CD14-positive monocyte (primary cell): ENCODE measurements around the gene MYOM1. TPM values are rescaled to one million over a fixed set of nuclear protein-coding genes. Genes with fewer than 3 reads are reported as not detected.
A peak's percentile ranks its signal among the peaks of the same experiment; 100 is the strongest.

Experiments
- DNase-seq, 3 donors: peaks; one replicate each; pipeline ENCODE4 v3.0.0-alpha.2; 2011 to 2022
- H2AFZ ChIP-seq: 2 replicates; pipeline ENCODE4 v1.6.0; 2012; ENCODE audit warnings: mild to moderate bottlenecking, low read depth, low read length, inconsistent platforms; ENCODE audit not compliant: insufficient read depth, poor library complexity, severe bottlenecking
- H3K27ac ChIP-seq, 2 donors: 1 replicate in 1 of 2; 2 replicates in 1 of 2; pipeline ENCODE4 v1.5.1; 2012 to 2013; ENCODE audit warnings: low read length in 2 of 2, control low read depth in 1 of 2, inconsistent platforms in 1 of 2, low read depth in 1 of 2, mild to moderate bottlenecking in 1 of 2
- H3K27me3 ChIP-seq, 2 donors: one replicate each; pipeline versions ENCODE4 v1.6.0 to v1.6.1; 2011 to 2013; ENCODE audit warnings: low read length in 2 of 2; ENCODE audit not compliant: control insufficient read depth in 2 of 2, insufficient read depth in 2 of 2
- H3K36me3 ChIP-seq, 2 donors: replicated peaks in 1 of 2; 1 replicate in 1 of 2; 2 replicates in 1 of 2; pipeline versions ENCODE4 v1.5.1 to v1.6.1; 2012 to 2013; ENCODE audit warnings: low read length in 2 of 2, control low read depth in 1 of 2, inconsistent platforms in 1 of 2, mild to moderate bottlenecking in 1 of 2; ENCODE audit not compliant: insufficient read depth in 2 of 2, control insufficient read depth in 1 of 2
- H3K4me1 ChIP-seq, 2 donors: 1 replicate in 1 of 2; 2 replicates in 1 of 2; pipeline versions ENCODE4 v1.5.1 to v1.6.1; 2012 to 2013; ENCODE audit warnings: low read length in 2 of 2, control low read depth in 1 of 2, inconsistent platforms in 1 of 2, mild to moderate bottlenecking in 1 of 2, moderate library complexity in 1 of 2; ENCODE audit not compliant: insufficient read depth in 2 of 2, control insufficient read depth in 1 of 2
- H3K4me2 ChIP-seq: replicated peaks from 2 replicates; pipeline ENCODE3; 2012; ENCODE audit warnings: low read length, moderate library complexity, mild to moderate bottlenecking; ENCODE audit not compliant: poor library complexity, severe bottlenecking; ENCODE audit errors: extremely low read depth
- H3K4me3 ChIP-seq, 3 experiments: fragments of 200-600 bp in 1 of 3; sonication (generic) in 1 of 3; replicated peaks in 1 of 3; 1 replicate in 2 of 3; 2 replicates in 1 of 3; pipeline ENCODE4 v1.5.1; 2011 to 2013; ENCODE audit warnings: low read length in 3 of 3, mild to moderate bottlenecking in 3 of 3, control low read depth in 2 of 3, low read depth in 2 of 3, inconsistent platforms in 1 of 3, moderate library complexity in 1 of 3
- H3K79me2 ChIP-seq: 2 replicates; pipeline ENCODE4 v1.6.0; 2012; ENCODE audit warnings: mild to moderate bottlenecking, control low read depth, inconsistent platforms, low read length, moderate library complexity; ENCODE audit not compliant: insufficient read depth
- H3K9ac ChIP-seq: 2 replicates; pipeline ENCODE4 v1.6.0; 2017; ENCODE audit warnings: low read length, mild to moderate bottlenecking; ENCODE audit not compliant: insufficient read depth, poor library complexity, severe bottlenecking
- H3K9me3 ChIP-seq, 2 donors: replicated peaks in 1 of 2; 1 replicate in 1 of 2; 2 replicates in 1 of 2; pipeline versions ENCODE4 v1.5.1 to v1.6.1; 2012 to 2013; ENCODE audit warnings: low read length in 2 of 2, control low read depth in 1 of 2; ENCODE audit not compliant: control insufficient read depth in 1 of 2, insufficient read depth in 1 of 2
- H4K20me1 ChIP-seq: 2 replicates; pipeline ENCODE4 v1.6.0; 2012; ENCODE audit warnings: mild to moderate bottlenecking, low read length, control low read depth, moderate library complexity; ENCODE audit not compliant: insufficient read depth
- H3K27ac Mint-ChIP-seq, 7 donors: one replicate each; pipeline ENCODE4 v1.8.0; 2020; ENCODE audit warnings: mild to moderate bottlenecking in 7 of 7, mixed read lengths in 7 of 7, moderate library complexity in 6 of 7, inconsistent platforms in 2 of 7
- H3K27me3 Mint-ChIP-seq, 3 donors: one replicate each; pipeline ENCODE4 v1.8.0; 2021 to 2022; ENCODE audit warnings: low read depth in 3 of 3, mild to moderate bottlenecking in 3 of 3, mixed read lengths in 3 of 3, moderate library complexity in 3 of 3, inconsistent platforms in 1 of 3
- H3K36me3 Mint-ChIP-seq, 2 donors: one replicate each; pipeline ENCODE4 v1.8.0; 2020; ENCODE audit warnings: mixed read lengths in 2 of 2, inconsistent platforms in 1 of 2, mild to moderate bottlenecking in 1 of 2
- H3K4me1 Mint-ChIP-seq: one replicate; pipeline ENCODE4 v1.8.0; 2020; ENCODE audit warnings: mild to moderate bottlenecking, mixed read lengths
- H3K4me3 Mint-ChIP-seq, 2 donors: one replicate each; pipeline ENCODE4 v1.8.0; 2020; ENCODE audit warnings: mild to moderate bottlenecking in 2 of 2, mixed read lengths in 2 of 2, moderate library complexity in 1 of 2
- H3K9me3 Mint-ChIP-seq, 7 donors: one replicate each; pipeline ENCODE4 v1.8.0; 2020 to 2022; ENCODE audit warnings: mixed read lengths in 7 of 7, mild to moderate bottlenecking in 6 of 7, moderate library complexity in 6 of 7, inconsistent platforms in 2 of 7
- whole genome bisulfite sequencing: methylation state at CpG from one replicate; pipeline ENCODE4 v1.1.5; 2013; ENCODE audit warnings: missing lambda C conversion rate; ENCODE audit not compliant: insufficient coverage; 5-methylcytosine and 5-hydroxymethylcytosine counted together
- intact Hi-C, 2 donors: fragments of 100-400 bp; cut with micrococcal nuclease; formaldehyde crosslinking; loops; one replicate each; pipeline versions ENCODE4 v1.15.0 to v1.15.1; 2023
- polyA plus RNA-seq, 3 donors: library from polyadenylated mRNA; depleted of rRNA in 1 of 3; unstranded in 2 of 3; stranded (reverse) in 1 of 3; fragments of 300-500 nt in 2 of 3; fragments of >200 nt in 1 of 3; fragmentation: Illumina TruSeq in 2 of 3; gene quantifications; 1 replicate in 2 of 3; 2 replicates in 1 of 3; pipeline ENCODE4 v1.2.3, GENCODE V29; 2012 to 2021
- TF ChIP-seq, protein P1 (sequence below): fragments of 200-600 bp; IDR thresholded peaks from one replicate; pipeline ENCODE4 v1.8.0; 2022; ENCODE audit warnings: antibody characterized with exemption, mild to moderate bottlenecking

Gene MYOM1
- polyA plus RNA-seq, 3 donors = 0.05 to 0.95 (median 0.22) TPM

DNA sequence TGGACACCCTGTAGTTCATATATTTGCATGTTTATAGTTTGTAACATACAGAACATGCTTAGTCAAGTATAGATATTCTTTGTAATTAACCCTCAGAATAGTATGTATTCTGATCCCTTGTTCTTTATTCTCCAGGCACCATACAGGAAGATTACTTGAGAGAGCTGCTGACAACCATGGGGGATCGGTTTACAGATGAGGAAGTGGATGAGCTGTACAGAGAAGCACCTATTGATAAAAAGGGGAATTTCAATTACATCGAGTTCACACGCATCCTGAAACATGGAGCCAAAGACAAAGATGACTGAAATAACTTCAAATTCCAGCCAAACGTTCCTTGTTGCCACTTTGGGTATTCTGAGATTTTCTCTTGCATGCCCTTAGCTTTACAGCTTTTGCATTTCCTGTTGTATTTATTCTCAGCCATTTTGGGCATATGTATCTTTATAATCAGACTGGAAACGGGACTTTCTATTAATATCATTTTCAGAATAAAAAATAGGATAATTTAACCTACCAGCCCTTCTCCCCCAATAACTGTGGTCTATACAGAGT lies 35.9 kb upstream of the MYOM1 start:
- TF ChIP-seq, protein P1, sequence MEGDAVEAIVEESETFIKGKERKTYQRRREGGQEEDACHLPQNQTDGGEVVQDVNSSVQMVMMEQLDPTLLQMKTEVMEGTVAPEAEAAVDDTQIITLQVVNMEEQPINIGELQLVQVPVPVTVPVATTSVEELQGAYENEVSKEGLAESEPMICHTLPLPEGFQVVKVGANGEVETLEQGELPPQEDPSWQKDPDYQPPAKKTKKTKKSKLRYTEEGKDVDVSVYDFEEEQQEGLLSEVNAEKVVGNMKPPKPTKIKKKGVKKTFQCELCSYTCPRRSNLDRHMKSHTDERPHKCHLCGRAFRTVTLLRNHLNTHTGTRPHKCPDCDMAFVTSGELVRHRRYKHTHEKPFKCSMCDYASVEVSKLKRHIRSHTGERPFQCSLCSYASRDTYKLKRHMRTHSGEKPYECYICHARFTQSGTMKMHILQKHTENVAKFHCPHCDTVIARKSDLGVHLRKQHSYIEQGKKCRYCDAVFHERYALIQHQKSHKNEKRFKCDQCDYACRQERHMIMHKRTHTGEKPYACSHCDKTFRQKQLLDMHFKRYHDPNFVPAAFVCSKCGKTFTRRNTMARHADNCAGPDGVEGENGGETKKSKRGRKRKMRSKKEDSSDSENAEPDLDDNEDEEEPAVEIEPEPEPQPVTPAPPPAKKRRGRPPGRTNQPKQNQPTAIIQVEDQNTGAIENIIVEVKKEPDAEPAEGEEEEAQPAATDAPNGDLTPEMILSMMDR = no peak
- H3K4me1 Mint-ChIP-seq = peaks cover 55% of the 10 kb centered on the region
- no peaks in the 10 kb centered on the region for H3K27me3 ChIP-seq
- H3K27me3 Mint-ChIP-seq = peaks cover 0 to 2% (median 0%) of the 10 kb centered on the region in 3 donors
- H3K27ac Mint-ChIP-seq = peak overlapping the region in 6 of 7 donors; percentile 15 to 71 (median 45)
- peaks cover 23 to 39% of the 10 kb centered on the region in 2 donors for H3K4me1 ChIP-seq
- DNase-seq = peak in 1 of 3 donors; percentile 72
- no peaks in the 10 kb centered on the region for H3K9me3 Mint-ChIP-seq
- H2AFZ ChIP-seq = no peak overlapping the region
- H3K9ac ChIP-seq = no peak overlapping the region
- peak overlapping the region in 1 of 2 donors; percentile 56 for H3K27ac ChIP-seq
- peaks cover 72% of the 10 kb centered on the region for H3K79me2 ChIP-seq
- intact Hi-C loops = no loop called here
- no peak overlapping the region for H3K4me2 ChIP-seq
- H3K4me3 Mint-ChIP-seq = no peak overlapping the region
- H3K36me3 ChIP-seq = peaks cover 54 to 66% of the 10 kb centered on the region in 2 donors
- H3K9me3 ChIP-seq = no peaks in the 10 kb centered on the region
- H4K20me1 ChIP-seq = peaks cover 68% of the 10 kb centered on the region
- WGBS = 60% methylated on average over 1 of the region's 5 CpGs
- peaks cover 56 to 59% of the 10 kb centered on the region in 2 donors for H3K36me3 Mint-ChIP-seq
- H3K4me3 ChIP-seq = no peak overlapping the region

DNA sequence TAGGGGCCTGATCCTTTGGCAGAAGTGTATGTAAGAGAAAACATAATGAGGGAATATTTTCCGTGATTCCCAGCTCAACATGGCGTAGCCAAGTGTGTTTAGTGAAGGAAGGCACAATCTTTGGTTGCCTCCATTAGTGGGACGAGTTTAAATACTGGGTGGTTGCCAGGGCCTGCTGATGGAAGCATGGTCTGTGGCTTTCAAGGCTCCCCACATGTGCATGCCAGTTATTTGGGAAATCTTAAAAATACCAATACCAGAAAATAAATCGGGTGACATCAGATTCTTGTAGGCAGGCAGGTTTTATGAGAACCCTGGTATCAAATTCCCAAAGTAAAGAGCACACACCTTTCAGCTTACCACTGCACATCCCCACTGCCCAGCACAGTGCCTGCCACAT lies 35.0 kb upstream of the MYOM1 start:
- Mint-ChIP-seq H3K9me3 (no peaks in the 10 kb centered on the region), H3K4me1 (peaks cover 55% of the 10 kb centered on the region), H3K4me3 (no peak overlapping the region), H3K27me3 (peaks cover 0 to 2% (median 0%) of the 10 kb centered on the region in 3 donors), H3K36me3 (peaks cover 59 to 67% of the 10 kb centered on the region in 2 donors), H3K27ac (peak overlapping the region in 3 of 7 donors; percentile 61 to 84 (median 82))
- no peak for DNase-seq
- Histone ChIP-seq H3K27ac (peak overlapping the region in 1 of 2 donors; percentile 56), H3K4me3 (no peak overlapping the region), H3K36me3 (peaks cover 56 to 66% of the 10 kb centered on the region in 2 donors), H3K79me2 (peaks cover 72% of the 10 kb centered on the region), H3K4me1 (peaks cover 28 to 42% of the 10 kb centered on the region in 2 donors), H3K27me3 (no peaks in the 10 kb centered on the region), H3K9me3 (no peaks in the 10 kb centered on the region), H2AFZ (no peak overlapping the region), H3K4me2 (no peak overlapping the region), H4K20me1 (peaks cover 78% of the 10 kb centered on the region), H3K9ac (no peak overlapping the region)
- 100% methylated on average over 3 of the region's 4 CpGs for WGBS
- TF ChIP-seq, protein P1 = no peak
- intact Hi-C loops = no loop called here
